ENCODE results near the gene SPEM2. TPM values are rescaled to one million over a fixed set of nuclear protein-coding genes. Genes with fewer than 3 reads are reported as not detected.

SPEM2 gene
- total and polyA plus RNA-seq, 2 of the 4 experiments (the other 2 are of a cell fraction), result not detected

- POLR2A ChIA-PET (ENCODE audit: unreplicated experiment), result interaction anchor here (0.8 kb wide), 1 partner anchor 16 kb away, joined by 3 read pairs; no protein-coding TSS in a partner anchor
- in situ Hi-C loops (cut with MboI; ENCODE audit: low sequenced_read_pairs), result no loop called here
- H3K56ac ChIP-seq (ENCODE audit: extremely low read depth, insufficient read depth, low read length), result peak overlapping the region; percentile 64
Measured at GRCh38 chr17:7404737-7405349, 20.6 kb upstream of the SPEM2 start.

More at GRCh38 chr17:7404737-7405349, 20.6 kb upstream of the SPEM2 start:
- Histone ChIP-seq H4K8ac (ENCODE audit: low read depth in 2 of 2, low read length in 2 of 2) (peak overlapping the region; percentile 15 to 53; a peak in 3 of 4 replicates), H3K27ac (ENCODE audit: insufficient read depth, low read length) (peak overlapping the region; percentile 73), H3K27me3 (ENCODE audit: control insufficient read depth, insufficient read depth, low read length) (no peaks in the 10 kb centered on the region), H2BK20ac (ENCODE audit: low read depth, low read length) (no peak overlapping the region), H2AK9ac (replicated peaks; ENCODE audit: low read depth, low read length, poor library complexity) (peak overlapping the region; percentile 100), H3K4ac (ENCODE audit: low read depth, low read length) (peak overlapping the region; percentile 86), H4K91ac (ENCODE audit: insufficient read depth, low read depth, low read length) (peak overlapping the region; percentile 38; the same call in 1 of the 2 replicates), H3K4me1 (ENCODE audit: control insufficient read depth, insufficient read depth, low read length) (peaks cover 9% of the 10 kb centered on the region), H2BK120ac (ENCODE audit: low read depth, low read length) (peak overlapping the region; percentile 60), H3K36me3 (ENCODE audit: control insufficient read depth, insufficient read depth, low read length) (peaks cover 14% of the 10 kb centered on the region), H2BK15ac (ENCODE audit: low read depth, low read length) (no peak overlapping the region), H4K20me1 (ENCODE audit: insufficient read depth, low read length) (peaks cover 7% of the 10 kb centered on the region), H3K18ac (ENCODE audit: low read depth, low read length) (peak overlapping the region; percentile 70; the same call in 1 of the 2 replicates), H3K79me1 (ENCODE audit: low read depth in 1 of 2, low read length in 2 of 2) (peaks cover 11 to 54% of the 10 kb centered on the region in 2 experiments), H2BK5ac (ENCODE audit: low read depth, low read length, poor library complexity, severe bottlenecking) (peak overlapping the region; percentile 72), H3K9me3 (ENCODE audit: control insufficient read depth, insufficient read depth, low read length) (no peaks in the 10 kb centered on the region), H3K4me3 (ENCODE audit: insufficient read depth, low read depth, low read length) (peak overlapping the region; percentile 94), H4K5ac (ENCODE audit: low read depth, low read length) (no peak overlapping the region), H3K23ac (ENCODE audit: low read depth, low read length) (peak overlapping the region; percentile 97), H3K14ac (replicated peaks; ENCODE audit: low read depth, low read length) (peak overlapping the region; percentile 94), H3K9me1 (ENCODE audit: insufficient read depth, low read length) (0 out of 2 replicates have a peak, but pooled peaks cover 2% of the 10 kb centered on the region), H2AFZ (replicated peaks; ENCODE audit: low read length, poor library complexity) (peak overlapping the region; percentile 94), H2AK5ac (ENCODE audit: low read depth, low read length) (0 out of 2 replicates have a peak overlapping the region, but pooled peaks have one; percentile 49), H3K9ac (ENCODE audit: low read depth, low read length) (peak overlapping the region; percentile 90), H3K4me2 (ENCODE audit: low read depth, low read length) (peak overlapping the region; percentile 89)
- dilution Hi-C loops (cut with HindIII; ENCODE audit: low sequenced_read_pairs, unreplicated experiment) (no loop called here), intact Hi-C loops (cut with micrococcal nuclease) (loop anchor here (1.0 to 2.0 kb wide), 4 partner anchors 32 to 156 kb away; partner anchors contain the start of genes POLR2A and SENP3)
- 0% methylated on average over 24 of the region's 65 CpGs; no CpG with 5 or more reads in 1 of the 2 experiments for WGBS, 2 experiments (ENCODE audit: extremely low coverage in 2 of 2, insufficient read length in 1 of 2)
- no peak for DNase-seq
- ATAC-seq (ENCODE audit: low read depth), result peak; percentile 40
- BruUV-seq (replicated peaks), result TSS peak; percentile 77
- no peak for TF ChIP-seq NFE2L2 (IDR thresholded peaks at IDR 0.05; ENCODE audit: low read depth, low read length)
- peak; percentile 86 for TF ChIP-seq POLR2A (IDR thresholded peaks at IDR 0.05; ENCODE audit: low read depth, low read length)
- TF ChIP-seq MAZ (IDR thresholded peaks at IDR 0.05; ENCODE audit: borderline replicate concordance, low read depth, low read length), result 0 out of 2 replicates have a peak, but pooled peaks have one; percentile 47
- CTCF ChIA-PET, result no interaction called here
